Measurements from ENCODE around the gene DTNA. TPM values are rescaled to one million over a fixed set of nuclear protein-coding genes. Genes with fewer than 3 reads are reported as not detected.

Gene DTNA
- total RNA-seq, 1 experiment from 2014 or later, result not detected

- no peaks in the 10 kb centered on the region for H3K9me3 Mint-ChIP-seq (ENCODE audit: unreplicated experiment)
- POLR2A ChIA-PET, result interaction anchor here (1.6 kb wide), 1 partner anchor 11 kb away, joined by 3 read pairs; no protein-coding TSS in a partner anchor
- H3K4me3 Mint-ChIP-seq (ENCODE audit: unreplicated experiment), result no peak overlapping the region
These were observed 98.3 kb downstream of the DTNA start for GRCh38 chr18:34808389-34808788.

DNA sequence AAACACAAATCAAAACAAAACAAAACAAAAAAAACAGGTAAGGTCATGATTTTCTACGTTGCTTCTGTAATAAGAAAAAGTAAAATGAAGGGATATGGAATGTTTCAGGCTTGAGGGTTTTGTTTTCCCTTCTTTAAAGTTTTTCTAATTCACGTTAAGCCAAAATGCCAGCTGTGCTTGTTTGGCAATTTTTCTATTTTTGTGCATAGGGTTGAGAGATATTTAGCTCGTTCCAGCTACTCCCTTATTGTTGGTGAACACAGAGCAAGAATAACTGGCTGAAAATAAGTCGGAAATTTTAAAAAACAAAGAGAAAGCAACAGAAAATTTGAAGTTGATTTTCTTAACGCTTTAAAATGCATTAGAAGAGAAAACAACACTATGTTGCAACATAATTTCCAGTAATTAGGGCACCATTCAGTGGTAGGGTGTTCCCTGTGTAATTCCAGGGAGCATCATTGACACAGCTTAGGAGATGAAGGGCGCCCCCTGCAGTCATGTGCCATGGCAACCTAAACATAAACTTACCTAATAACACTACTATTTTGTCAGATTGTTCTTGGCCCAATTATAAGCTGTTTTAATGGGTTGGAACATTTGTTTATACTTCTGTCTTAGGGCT is 99.5 kb downstream of the DTNA start:
- Mint-ChIP-seq H3K4me1 (ENCODE audit: insufficient read depth, unreplicated experiment) (no peaks in the 10 kb centered on the region), H3K36me3 (ENCODE audit: insufficient read depth, unreplicated experiment) (no peaks in the 10 kb centered on the region), H3K27me3 (ENCODE audit: insufficient read depth, unreplicated experiment) (peaks cover 2% of the 10 kb centered on the region), H3K4me3 (ENCODE audit: unreplicated experiment) (no peak overlapping the region), H3K9me3 (ENCODE audit: unreplicated experiment) (no peaks in the 10 kb centered on the region), H3K27ac (ENCODE audit: low read depth, unreplicated experiment) (no peak overlapping the region)
- peak; percentile 66 for DNase-seq (ENCODE audit: unreplicated experiment)
- ChIA-PET POLR2A (no interaction called here), CTCF (interaction anchor here (0.5 to 0.7 kb wide), 6 partner anchors 20 to 1902 kb away, joined by 3 to 4 read pairs (median 3); no protein-coding TSS in a partner anchor)
- BruUV-seq (replicated peaks), result no TSS peak
- TF ChIP-seq CTCF (IDR thresholded peaks at IDR 0.05; ENCODE audit: unreplicated experiment), result peak; percentile 29
- intact Hi-C loops (cut with micrococcal nuclease), result no loop called here

More at GRCh38 chr18:34808389-34808788, 98.3 kb downstream of the DTNA start:
- intact Hi-C loops (cut with micrococcal nuclease), result no loop called here
- TF ChIP-seq CTCF (IDR thresholded peaks at IDR 0.05; ENCODE audit: unreplicated experiment), result no peak
- DNase-seq (ENCODE audit: unreplicated experiment), result no peak
- no peak overlapping the region for H3K27ac Mint-ChIP-seq (ENCODE audit: low read depth, unreplicated experiment)
- BruUV-seq (replicated peaks), result no TSS peak
- no peaks in the 10 kb centered on the region for H3K4me1 Mint-ChIP-seq (ENCODE audit: insufficient read depth, unreplicated experiment)
- peaks cover 14% of the 10 kb centered on the region for H3K27me3 Mint-ChIP-seq (ENCODE audit: insufficient read depth, unreplicated experiment)
- CTCF ChIA-PET, result interaction anchor here (1.0 to 1.4 kb wide), 2 partner anchors 147 to 213 kb away, joined by 5 to 6 read pairs; no protein-coding TSS in a partner anchor
- H3K36me3 Mint-ChIP-seq (ENCODE audit: insufficient read depth, unreplicated experiment), result no peaks in the 10 kb centered on the region

DNA sequence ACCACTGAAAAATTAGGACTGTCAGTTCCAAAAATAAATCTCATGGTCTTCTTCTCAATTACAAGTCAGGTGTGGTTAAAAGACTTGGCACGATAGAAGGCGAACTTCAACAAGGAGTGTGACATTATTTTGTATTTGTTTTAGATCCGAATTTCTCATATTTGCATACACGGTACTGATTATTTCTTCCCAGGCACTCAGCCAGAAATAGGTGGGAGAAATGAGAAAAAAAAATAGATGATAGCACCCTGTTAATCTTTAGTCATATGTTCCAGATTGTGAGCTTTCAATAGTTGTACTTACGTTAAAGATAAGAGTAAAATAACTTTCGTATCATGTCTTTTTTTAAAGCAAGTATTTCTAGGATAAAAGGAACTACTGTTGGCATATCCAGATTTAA is 106.1 kb downstream of the DTNA start:
- ChIA-PET CTCF (no interaction called here), POLR2A (no interaction called here)
- DNase-seq (ENCODE audit: unreplicated experiment), result no peak
- H3K9me3 Mint-ChIP-seq (ENCODE audit: unreplicated experiment), result no peaks in the 10 kb centered on the region
- no peak overlapping the region for H3K4me3 Mint-ChIP-seq (ENCODE audit: unreplicated experiment)
- H3K27ac Mint-ChIP-seq (ENCODE audit: low read depth, unreplicated experiment), result no peak overlapping the region
- H3K27me3 Mint-ChIP-seq (ENCODE audit: insufficient read depth, unreplicated experiment), result peaks cover 30% of the 10 kb centered on the region
- BruUV-seq (replicated peaks), result no TSS peak
- H3K36me3 Mint-ChIP-seq (ENCODE audit: insufficient read depth, unreplicated experiment), result no peaks in the 10 kb centered on the region
- no peak for TF ChIP-seq CTCF (IDR thresholded peaks at IDR 0.05; ENCODE audit: unreplicated experiment)
- H3K4me1 Mint-ChIP-seq (ENCODE audit: insufficient read depth, unreplicated experiment), result no peaks in the 10 kb centered on the region
- intact Hi-C loops (cut with micrococcal nuclease), result no loop called here

- no peak overlapping the region for H3K4me3 Mint-ChIP-seq (ENCODE audit: unreplicated experiment)
- peaks cover 30% of the 10 kb centered on the region for H3K27me3 Mint-ChIP-seq (ENCODE audit: insufficient read depth, unreplicated experiment)
- TF ChIP-seq CTCF (IDR thresholded peaks at IDR 0.05; ENCODE audit: unreplicated experiment), result no peak
- H3K36me3 Mint-ChIP-seq (ENCODE audit: insufficient read depth, unreplicated experiment), result no peaks in the 10 kb centered on the region
- POLR2A ChIA-PET, result no interaction called here
- no peaks in the 10 kb centered on the region for H3K9me3 Mint-ChIP-seq (ENCODE audit: unreplicated experiment)
- H3K4me1 Mint-ChIP-seq (ENCODE audit: insufficient read depth, unreplicated experiment), result no peaks in the 10 kb centered on the region
- intact Hi-C loops (cut with micrococcal nuclease), result no loop called here
- CTCF ChIA-PET, result interaction anchor here (1.0 kb wide), 1 partner anchor 50 kb away, joined by 3 read pairs; no protein-coding TSS in a partner anchor
- no peak for DNase-seq (ENCODE audit: unreplicated experiment)
- no TSS peak for BruUV-seq (replicated peaks)
- no peak overlapping the region for H3K27ac Mint-ChIP-seq (ENCODE audit: low read depth, unreplicated experiment)
These were observed 107.5 kb downstream of the DTNA start for GRCh38 chr18:34817636-34818035.
